HG02642 (cell line): ENCODE measurements around the gene SIX4.

Source experiments
- ATAC-seq: cut with Tn5 transposase; IDR thresholded peaks from one replicate; pipeline ENCODE4 v1.9.1; 2021; ENCODE audit warnings: mild to moderate bottlenecking; ENCODE audit not compliant: unreplicated experiment, poor library complexity

The SIX4 gene

GRCh38 chr14:60662982-60663381 is 61.2 kb downstream of the SIX4 start:
- ATAC-seq: no peak

- no peak for ATAC-seq
These were observed 62.4 kb downstream of the SIX4 start for GRCh38 chr14:60661721-60662120.
